ENCODE results near the gene HDLBP. TPM values are rescaled to one million over a fixed set of nuclear protein-coding genes. Genes with fewer than 3 reads are reported as not detected.
"Not testable (repeated sequence)": the region's sequence is repeated elsewhere in the genome, so short reads cannot be mapped to it uniquely, and the experiment has no call there.

Gene HDLBP
- total RNA-seq, 2 experiments from 2014 or later: 278 to 297 TPM

GRCh38 chr2:241279413-241279812, 36.1 kb downstream of the HDLBP start:
- no peak for DNase-seq
- peaks cover 9% of the 10 kb centered on the region for H3K9me3 Mint-ChIP-seq
- CTCF ChIA-PET: interaction anchor here (1.0 kb wide), 1 partner anchor 12 kb away, joined by 6 read pairs; no protein-coding TSS in a partner anchor
- peaks cover 12% of the 10 kb centered on the region for H3K36me3 Mint-ChIP-seq (ENCODE audit: low read depth)
- no peak overlapping the region for H3K27ac Mint-ChIP-seq
- H3K4me3 Mint-ChIP-seq: no peak overlapping the region
- H3K4me1 Mint-ChIP-seq (ENCODE audit: low read depth): peaks cover 21% of the 10 kb centered on the region
- intact Hi-C loops (cut with micrococcal nuclease): no loop called here
- no peaks in the 10 kb centered on the region for H3K27me3 Mint-ChIP-seq (ENCODE audit: low read depth)

- H3K27me3 Mint-ChIP-seq (ENCODE audit: low read depth); H3K27ac Mint-ChIP-seq; CTCF ChIA-PET; H3K4me3 Mint-ChIP-seq; H3K9me3 Mint-ChIP-seq; DNase-seq; intact Hi-C loops (cut with micrococcal nuclease): not testable (repeated sequence)
- H3K4me1 Mint-ChIP-seq (ENCODE audit: low read depth): peaks cover 21% of the 10 kb centered on the region
- H3K36me3 Mint-ChIP-seq (ENCODE audit: low read depth): peaks cover 11% of the 10 kb centered on the region
Observed at GRCh38 chr2:241278306-241278705, 37.2 kb downstream of the HDLBP start.

GRCh38 chr2:241275910-241276309, 39.6 kb downstream of the HDLBP start:
- Mint-ChIP-seq H3K9me3 (peaks cover 9% of the 10 kb centered on the region), H3K27ac (no peak overlapping the region), H3K4me3 (no peak overlapping the region), H3K27me3 (ENCODE audit: low read depth) (no peaks in the 10 kb centered on the region), H3K36me3 (ENCODE audit: low read depth) (peaks cover 12% of the 10 kb centered on the region), H3K4me1 (ENCODE audit: low read depth) (peaks cover 28% of the 10 kb centered on the region)
- intact Hi-C loops (cut with micrococcal nuclease): no loop called here
- CTCF ChIA-PET: no interaction called here
- DNase-seq: no peak

- Mint-ChIP-seq H3K9me3 (peaks cover 9% of the 10 kb centered on the region), H3K27ac (no peak overlapping the region), H3K27me3 (ENCODE audit: low read depth) (no peaks in the 10 kb centered on the region), H3K4me3 (no peak overlapping the region), H3K4me1 (ENCODE audit: low read depth) (peaks cover 28% of the 10 kb centered on the region), H3K36me3 (ENCODE audit: low read depth) (peaks cover 12% of the 10 kb centered on the region)
- intact Hi-C loops (cut with micrococcal nuclease): no loop called here
- no peak for DNase-seq
- CTCF ChIA-PET: interaction anchor here (1.2 kb wide), 1 partner anchor 18 kb away, joined by 3 read pairs; no protein-coding TSS in a partner anchor
Observed at GRCh38 chr2:241275504-241275903, 40.0 kb downstream of the HDLBP start.

GRCh38 chr2:241274127-241274526, 41.3 kb downstream of the HDLBP start:
- Mint-ChIP-seq H3K4me1 (ENCODE audit: low read depth) (peaks cover 30% of the 10 kb centered on the region), H3K9me3 (peaks cover 9% of the 10 kb centered on the region)
- intact Hi-C loops (cut with micrococcal nuclease): no loop called here

GRCh38 chr2:241273210-241274020, 42.1 kb downstream of the HDLBP start:
- DNase-seq: no peak
- peak overlapping the region; percentile 65 for H3K4me3 Mint-ChIP-seq
- peaks cover 32% of the 10 kb centered on the region for H3K4me1 Mint-ChIP-seq (ENCODE audit: low read depth)
- intact Hi-C loops (cut with micrococcal nuclease): loop anchor here (2.0 kb wide), 1 partner anchor 41 kb away; the partner anchor contains the start of genes HDLBP and SEPTIN2
- H3K27me3 Mint-ChIP-seq (ENCODE audit: low read depth): no peaks in the 10 kb centered on the region
- H3K36me3 Mint-ChIP-seq (ENCODE audit: low read depth): peaks cover 12% of the 10 kb centered on the region
- H3K27ac Mint-ChIP-seq: no peak overlapping the region
- CTCF ChIA-PET: no interaction called here
- peaks cover 9% of the 10 kb centered on the region for H3K9me3 Mint-ChIP-seq

More at GRCh38 chr2:241274127-241274526, 41.3 kb downstream of the HDLBP start:
- no peak overlapping the region for H3K27ac Mint-ChIP-seq
- H3K36me3 Mint-ChIP-seq (ENCODE audit: low read depth): peaks cover 12% of the 10 kb centered on the region
- no peaks in the 10 kb centered on the region for H3K27me3 Mint-ChIP-seq (ENCODE audit: low read depth)
- no peak for DNase-seq
- CTCF ChIA-PET: no interaction called here
- no peak overlapping the region for H3K4me3 Mint-ChIP-seq

- intact Hi-C loops (cut with micrococcal nuclease): loop anchor here (2.0 kb wide), 1 partner anchor 42 kb away; the partner anchor contains the start of genes HDLBP and SEPTIN2
- peaks cover 9% of the 10 kb centered on the region for H3K9me3 Mint-ChIP-seq
- peaks cover 14% of the 10 kb centered on the region for H3K36me3 Mint-ChIP-seq (ENCODE audit: low read depth)
- peak overlapping the region; percentile 65 for H3K4me3 Mint-ChIP-seq
- no peaks in the 10 kb centered on the region for H3K27me3 Mint-ChIP-seq (ENCODE audit: low read depth)
- peaks cover 32% of the 10 kb centered on the region for H3K4me1 Mint-ChIP-seq (ENCODE audit: low read depth)
- H3K27ac Mint-ChIP-seq: no peak overlapping the region
- DNase-seq: peak; percentile 26
- CTCF ChIA-PET: no interaction called here
Observed at GRCh38 chr2:241272303-241273209, 42.9 kb downstream of the HDLBP start.

- intact Hi-C loops (cut with micrococcal nuclease): loop anchor here (2.0 kb wide), 2 partner anchors 29 to 43 kb away; partner anchors contain the start of genes HDLBP and SEPTIN2
- peak overlapping the region; percentile 64 for H3K27ac Mint-ChIP-seq
- peaks cover 32% of the 10 kb centered on the region for H3K4me1 Mint-ChIP-seq (ENCODE audit: low read depth)
- peak overlapping the region; percentile 81 for H3K4me3 Mint-ChIP-seq
- H3K9me3 Mint-ChIP-seq: peaks cover 9% of the 10 kb centered on the region
- peak; percentile 54 for DNase-seq
- H3K27me3 Mint-ChIP-seq (ENCODE audit: low read depth): no peaks in the 10 kb centered on the region
- CTCF ChIA-PET: no interaction called here
- peaks cover 14% of the 10 kb centered on the region for H3K36me3 Mint-ChIP-seq (ENCODE audit: low read depth)
Observed at GRCh38 chr2:241271706-241272302, 43.7 kb downstream of the HDLBP start.

GRCh38 chr2:241270531-241270930, 44.9 kb downstream of the HDLBP start:
- Mint-ChIP-seq H3K9me3 (peaks cover 6% of the 10 kb centered on the region), H3K27ac (no peak overlapping the region), H3K4me3 (no peak overlapping the region), H3K4me1 (ENCODE audit: low read depth) (peaks cover 32% of the 10 kb centered on the region), H3K36me3 (ENCODE audit: low read depth) (peaks cover 13% of the 10 kb centered on the region), H3K27me3 (ENCODE audit: low read depth) (no peaks in the 10 kb centered on the region)
- CTCF ChIA-PET: no interaction called here
- DNase-seq: no peak
- intact Hi-C loops (cut with micrococcal nuclease): loop anchor here (2.0 kb wide), 1 partner anchor 30 kb away; no protein-coding TSS in a partner anchor

- Mint-ChIP-seq H3K4me3 (no peak overlapping the region), H3K4me1 (ENCODE audit: low read depth) (peaks cover 32% of the 10 kb centered on the region), H3K9me3 (no peaks in the 10 kb centered on the region), H3K27ac (no peak overlapping the region), H3K27me3 (ENCODE audit: low read depth) (no peaks in the 10 kb centered on the region), H3K36me3 (ENCODE audit: low read depth) (peaks cover 10% of the 10 kb centered on the region)
- CTCF ChIA-PET: interaction anchor here (0.8 kb wide), 1 partner anchor 25 kb away, joined by 3 read pairs; no protein-coding TSS in a partner anchor
- intact Hi-C loops (cut with micrococcal nuclease): loop anchor here (2.0 kb wide), 1 partner anchor 31 kb away; no protein-coding TSS in a partner anchor
- no peak for DNase-seq
Observed at GRCh38 chr2:241269707-241270520, 45.6 kb downstream of the HDLBP start.

GRCh38 chr2:241268716-241269445, 46.6 kb downstream of the HDLBP start:
- Mint-ChIP-seq H3K4me3 (no peak overlapping the region), H3K9me3 (no peaks in the 10 kb centered on the region), H3K27me3 (ENCODE audit: low read depth) (no peaks in the 10 kb centered on the region), H3K27ac (no peak overlapping the region), H3K4me1 (ENCODE audit: low read depth) (peaks cover 30% of the 10 kb centered on the region), H3K36me3 (ENCODE audit: low read depth) (peaks cover 10% of the 10 kb centered on the region)
- DNase-seq: no peak
- intact Hi-C loops (cut with micrococcal nuclease): no loop called here
- CTCF ChIA-PET: interaction anchor here (0.8 kb wide), 1 partner anchor 23 kb away, joined by 3 read pairs; no protein-coding TSS in a partner anchor

All from activated naive CD4-positive, alpha-beta T cell treated with anti-CD3 and anti-CD28 coated beads for 36 hours (primary cell).